ENCODE data around the gene MEIS1.

MEIS1 gene

DNA sequence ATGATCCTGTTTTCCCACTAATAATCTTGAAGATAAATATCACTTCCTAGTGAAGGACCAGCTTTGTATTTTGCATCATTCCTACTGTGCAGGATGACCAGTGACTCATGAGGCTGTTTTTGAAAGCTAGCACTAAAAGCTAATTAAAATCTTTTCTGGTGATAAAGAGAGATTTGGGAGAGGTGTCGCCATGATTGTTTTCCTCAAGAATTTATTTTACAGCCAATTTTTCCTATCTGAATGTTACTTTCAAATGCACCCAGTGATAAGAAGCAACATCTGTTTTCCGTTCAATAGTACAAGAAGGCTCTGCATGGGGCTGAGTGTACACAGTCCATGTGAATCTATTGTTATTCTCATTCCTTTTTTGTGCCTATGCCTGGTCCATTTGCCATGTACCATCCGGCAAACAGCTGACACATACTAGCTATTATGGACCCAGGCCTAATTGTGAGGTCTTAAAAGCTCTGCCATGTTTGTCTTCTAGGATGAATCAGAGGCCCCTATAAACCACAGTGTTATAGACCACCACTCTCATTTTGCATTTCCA, 28.4 kb downstream of the MEIS1 start:
- TF ChIP-seq, protein P1, sequence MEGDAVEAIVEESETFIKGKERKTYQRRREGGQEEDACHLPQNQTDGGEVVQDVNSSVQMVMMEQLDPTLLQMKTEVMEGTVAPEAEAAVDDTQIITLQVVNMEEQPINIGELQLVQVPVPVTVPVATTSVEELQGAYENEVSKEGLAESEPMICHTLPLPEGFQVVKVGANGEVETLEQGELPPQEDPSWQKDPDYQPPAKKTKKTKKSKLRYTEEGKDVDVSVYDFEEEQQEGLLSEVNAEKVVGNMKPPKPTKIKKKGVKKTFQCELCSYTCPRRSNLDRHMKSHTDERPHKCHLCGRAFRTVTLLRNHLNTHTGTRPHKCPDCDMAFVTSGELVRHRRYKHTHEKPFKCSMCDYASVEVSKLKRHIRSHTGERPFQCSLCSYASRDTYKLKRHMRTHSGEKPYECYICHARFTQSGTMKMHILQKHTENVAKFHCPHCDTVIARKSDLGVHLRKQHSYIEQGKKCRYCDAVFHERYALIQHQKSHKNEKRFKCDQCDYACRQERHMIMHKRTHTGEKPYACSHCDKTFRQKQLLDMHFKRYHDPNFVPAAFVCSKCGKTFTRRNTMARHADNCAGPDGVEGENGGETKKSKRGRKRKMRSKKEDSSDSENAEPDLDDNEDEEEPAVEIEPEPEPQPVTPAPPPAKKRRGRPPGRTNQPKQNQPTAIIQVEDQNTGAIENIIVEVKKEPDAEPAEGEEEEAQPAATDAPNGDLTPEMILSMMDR (IDR thresholded peaks at IDR 0.05; ENCODE audit: low read depth, low read length, poor library complexity, severe bottlenecking) = no peak
- no peak for TF ChIP-seq EZH2phosphoT487 (IDR thresholded peaks at IDR 0.05; ENCODE audit: borderline replicate concordance, low read length)
- H3K4me3 ChIP-seq (ENCODE audit: low read length) = no peak overlapping the region
- H4K20me1 ChIP-seq (ENCODE audit: control insufficient read depth, insufficient read depth, low read depth, low read length) = no peaks in the 10 kb centered on the region

DNA sequence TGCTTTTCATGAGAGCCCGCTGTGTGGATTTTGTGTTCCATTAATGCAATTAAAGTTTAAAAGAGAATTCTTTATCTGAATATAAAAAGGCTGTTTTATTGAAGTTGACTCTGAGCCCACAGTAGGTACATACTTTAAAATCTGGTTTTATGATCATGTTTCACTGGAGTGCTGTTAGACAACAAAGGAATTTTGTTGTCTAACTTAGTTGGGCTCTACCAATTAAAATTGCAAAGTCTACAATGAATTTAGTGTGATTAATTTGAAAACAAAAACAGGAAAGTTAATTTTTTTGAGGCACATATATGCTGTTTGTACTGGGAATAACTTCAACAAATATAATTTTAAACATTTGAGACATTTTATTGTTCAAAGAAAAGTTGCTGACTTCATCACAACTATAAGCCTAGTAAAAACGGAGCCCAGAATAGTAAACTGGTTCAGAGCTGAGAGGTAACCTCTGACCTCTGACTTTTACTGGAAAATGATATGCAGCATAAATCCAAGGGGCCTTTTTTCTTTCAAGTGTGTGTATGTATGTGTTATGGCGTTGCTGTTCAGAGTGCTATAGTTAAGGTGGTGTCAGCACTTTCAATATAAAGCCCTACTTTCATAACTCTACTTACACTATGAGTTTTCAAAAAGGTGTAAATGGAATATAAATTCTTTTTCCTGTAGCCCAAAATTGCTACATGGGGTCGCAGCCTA, 30.2 kb downstream of the MEIS1 start:
- Histone ChIP-seq H3K4me2 (ENCODE audit: low read length) (no peak overlapping the region), H3F3A (ENCODE audit: control insufficient read depth, insufficient read depth) (no peaks in the 10 kb centered on the region), H3K9me3 (ENCODE audit: control insufficient read depth, insufficient read depth, low read length) (no peaks in the 10 kb centered on the region), H3K27ac (ENCODE audit: low read depth, low read length) (no peak overlapping the region), H3K36me3 (ENCODE audit: control insufficient read depth, low read length) (no peaks in the 10 kb centered on the region), H3K27me3 (ENCODE audit: control insufficient read depth, low read length) (no peaks in the 10 kb centered on the region), H3K9me2 (replicated peaks; ENCODE audit: control insufficient read depth, low read length) (no peaks in the 10 kb centered on the region), H4K20me1 (ENCODE audit: control insufficient read depth, insufficient read depth, low read depth, low read length) (no peaks in the 10 kb centered on the region), H3K79me2 (ENCODE audit: control insufficient read depth, low read length) (no peaks in the 10 kb centered on the region), H3K4me1 (ENCODE audit: control insufficient read depth, low read length) (peaks cover 12% of the 10 kb centered on the region), H3K4me3 (ENCODE audit: low read length) (no peak overlapping the region)
- no peak for TF ChIP-seq EZH2phosphoT487 (IDR thresholded peaks at IDR 0.05; ENCODE audit: borderline replicate concordance, low read length)
- TF ChIP-seq, protein P1 (IDR thresholded peaks at IDR 0.05; ENCODE audit: low read depth, low read length, poor library complexity, severe bottlenecking) = no peak

More for the DNA sequence above, 28.4 kb downstream of the MEIS1 start:
- no peaks in the 10 kb centered on the region for H3K9me2 ChIP-seq (replicated peaks; ENCODE audit: control insufficient read depth, low read length)
- no peaks in the 10 kb centered on the region for H3K79me2 ChIP-seq (ENCODE audit: control insufficient read depth, low read length)
- H3K36me3 ChIP-seq (ENCODE audit: control insufficient read depth, low read length) = no peaks in the 10 kb centered on the region
- no peaks in the 10 kb centered on the region for H3K4me1 ChIP-seq (ENCODE audit: control insufficient read depth, low read length)
- no peaks in the 10 kb centered on the region for H3F3A ChIP-seq (ENCODE audit: control insufficient read depth, insufficient read depth)
- H3K27ac ChIP-seq (ENCODE audit: low read depth, low read length) = no peak overlapping the region
- no peak overlapping the region for H3K4me2 ChIP-seq (ENCODE audit: low read length)
- no peaks in the 10 kb centered on the region for H3K27me3 ChIP-seq (ENCODE audit: control insufficient read depth, low read length)
- H3K9me3 ChIP-seq (ENCODE audit: control insufficient read depth, insufficient read depth, low read length) = no peaks in the 10 kb centered on the region

DNA sequence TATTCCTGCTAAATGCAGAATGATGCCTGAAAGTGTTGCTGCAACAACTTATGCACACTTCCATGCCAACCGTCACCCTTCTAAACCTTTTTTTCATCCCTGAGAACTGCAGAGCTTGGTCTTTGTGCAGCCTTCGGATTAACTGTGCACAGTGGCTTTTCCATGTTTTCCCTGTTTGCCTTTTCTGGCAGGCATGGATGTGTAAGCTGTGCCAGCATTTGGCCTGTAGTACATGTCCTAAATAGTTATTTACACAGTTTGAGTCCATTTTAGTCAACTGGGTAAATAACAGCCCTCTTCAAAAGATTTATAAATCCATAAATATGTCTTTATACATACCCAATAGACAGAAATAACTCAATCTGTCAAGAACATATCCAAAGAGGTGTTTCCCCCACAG, 31.5 kb downstream of the MEIS1 start:
- no peaks in the 10 kb centered on the region for H3K27me3 ChIP-seq (ENCODE audit: control insufficient read depth, low read length)
- no peak overlapping the region for H3K4me3 ChIP-seq (ENCODE audit: low read length)

More for the DNA sequence above, 31.5 kb downstream of the MEIS1 start:
- Histone ChIP-seq H4K20me1 (ENCODE audit: control insufficient read depth, insufficient read depth, low read depth, low read length) (no peaks in the 10 kb centered on the region), H3K9me2 (replicated peaks; ENCODE audit: control insufficient read depth, low read length) (no peaks in the 10 kb centered on the region), H3K4me2 (ENCODE audit: low read length) (no peak overlapping the region), H3K4me1 (ENCODE audit: control insufficient read depth, low read length) (peaks cover 25% of the 10 kb centered on the region), H3K27ac (ENCODE audit: low read depth, low read length) (no peak overlapping the region), H3K79me2 (ENCODE audit: control insufficient read depth, low read length) (no peaks in the 10 kb centered on the region), H3K9me3 (ENCODE audit: control insufficient read depth, insufficient read depth, low read length) (no peaks in the 10 kb centered on the region), H3K36me3 (ENCODE audit: control insufficient read depth, low read length) (no peaks in the 10 kb centered on the region), H3F3A (ENCODE audit: control insufficient read depth, insufficient read depth) (no peaks in the 10 kb centered on the region)
- no peak for TF ChIP-seq EZH2phosphoT487 (IDR thresholded peaks at IDR 0.05; ENCODE audit: borderline replicate concordance, low read length)
- TF ChIP-seq, protein P1 (IDR thresholded peaks at IDR 0.05; ENCODE audit: low read depth, low read length, poor library complexity, severe bottlenecking) = no peak
